Measurements from ENCODE around the gene ZCWPW1. TPM values are rescaled to one million over a fixed set of nuclear protein-coding genes. Genes with fewer than 3 reads are reported as not detected.
"Not testable (repeated sequence)": the region's sequence is repeated elsewhere in the genome, so short reads cannot be mapped to it uniquely, and the experiment has no call there.

ZCWPW1 gene
- total and polyA plus RNA-seq, 2 experiments from 2014 or later: 2.2 to 3.3 TPM

GRCh38 chr7:100444311-100445278 is 16.1 kb upstream of the ZCWPW1 start:
- Histone ChIP-seq H3K4me2 (no peak overlapping the region), H3K27ac (peak overlapping the region; percentile 82), H3K36me3 (replicated peaks; ENCODE audit: insufficient read depth, low read depth) (no peaks in the 10 kb centered on the region), H3K27me3 (no peaks in the 10 kb centered on the region), H3K4me3 (no peak overlapping the region), H4K20me1 (ENCODE audit: insufficient read depth, poor library complexity, severe bottlenecking) (no peaks in the 10 kb centered on the region), H3K4me1 (ENCODE audit: insufficient read depth) (peaks cover 9% of the 10 kb centered on the region), H3K9me3 (ENCODE audit: low read depth) (no peaks in the 10 kb centered on the region), H2AFZ (no peak overlapping the region), H3K79me2 (no peaks in the 10 kb centered on the region), H3K9me2 (replicated peaks; ENCODE audit: insufficient read depth) (no peaks in the 10 kb centered on the region)
- peak; percentile 63 for DNase-seq (ENCODE audit: low spot score)
- WGBS (ENCODE audit: low lambda C conversion rate, missing lambda C conversion rate): 56% methylated on average over 14 of the region's 14 CpGs
- TF ChIP-seq EZH2phosphoT487 (IDR thresholded peaks at IDR 0.05; ENCODE audit: low read depth, severe bottlenecking, unreplicated experiment) (no peak), EZH2 (IDR thresholded peaks at IDR 0.05; ENCODE audit: borderline replicate concordance) (no peak), CTCF (IDR thresholded peaks at IDR 0.05; ENCODE audit: poor library complexity) (no peak)

- no peak overlapping the region for H2AFZ ChIP-seq
- WGBS (ENCODE audit: low lambda C conversion rate, missing lambda C conversion rate): 92% methylated on average over 9 of the region's 9 CpGs
- H3K79me2 ChIP-seq: no peaks in the 10 kb centered on the region
- H3K4me1 ChIP-seq (ENCODE audit: insufficient read depth): peaks cover 9% of the 10 kb centered on the region
- TF ChIP-seq EZH2phosphoT487 (IDR thresholded peaks at IDR 0.05; ENCODE audit: low read depth, severe bottlenecking, unreplicated experiment) (no peak), EZH2 (IDR thresholded peaks at IDR 0.05; ENCODE audit: borderline replicate concordance) (no peak), CTCF (IDR thresholded peaks at IDR 0.05; ENCODE audit: poor library complexity) (no peak)
- no peaks in the 10 kb centered on the region for H3K36me3 ChIP-seq (replicated peaks; ENCODE audit: insufficient read depth, low read depth)
- H3K9me3 ChIP-seq (ENCODE audit: low read depth): no peaks in the 10 kb centered on the region
- H3K4me2 ChIP-seq: no peak overlapping the region
- H3K9me2 ChIP-seq (replicated peaks; ENCODE audit: insufficient read depth): no peaks in the 10 kb centered on the region
- H3K4me3 ChIP-seq: no peak overlapping the region
- no peak for DNase-seq (ENCODE audit: low spot score)
- H4K20me1 ChIP-seq (ENCODE audit: insufficient read depth, poor library complexity, severe bottlenecking): no peaks in the 10 kb centered on the region
- H3K27ac ChIP-seq: no peak overlapping the region
- no peaks in the 10 kb centered on the region for H3K27me3 ChIP-seq
Observed at GRCh38 chr7:100443096-100443840, 14.8 kb upstream of the ZCWPW1 start.

GRCh38 chr7:100441641-100442535 is 13.4 kb upstream of the ZCWPW1 start:
- WGBS (ENCODE audit: low lambda C conversion rate, missing lambda C conversion rate): 92% methylated on average over 11 of the region's 11 CpGs
- H3K4me1 ChIP-seq (ENCODE audit: insufficient read depth): peaks cover 9% of the 10 kb centered on the region
- no peak overlapping the region for H3K27ac ChIP-seq
- no peaks in the 10 kb centered on the region for H3K36me3 ChIP-seq (replicated peaks; ENCODE audit: insufficient read depth, low read depth)
- no peaks in the 10 kb centered on the region for H3K27me3 ChIP-seq
- H3K9me2 ChIP-seq (replicated peaks; ENCODE audit: insufficient read depth): no peaks in the 10 kb centered on the region
- TF ChIP-seq EZH2phosphoT487 (IDR thresholded peaks at IDR 0.05; ENCODE audit: low read depth, severe bottlenecking, unreplicated experiment) (no peak), EZH2 (IDR thresholded peaks at IDR 0.05; ENCODE audit: borderline replicate concordance) (no peak), CTCF (IDR thresholded peaks at IDR 0.05; ENCODE audit: poor library complexity) (no peak)
- no peaks in the 10 kb centered on the region for H3K9me3 ChIP-seq (ENCODE audit: low read depth)
- H4K20me1 ChIP-seq (ENCODE audit: insufficient read depth, poor library complexity, severe bottlenecking): no peaks in the 10 kb centered on the region
- no peak for DNase-seq (ENCODE audit: low spot score)
- H3K4me3 ChIP-seq: no peak overlapping the region
- H2AFZ ChIP-seq: no peak overlapping the region
- no peak overlapping the region for H3K4me2 ChIP-seq
- H3K79me2 ChIP-seq: no peaks in the 10 kb centered on the region

- not testable (repeated sequence) for H3K27ac ChIP-seq; H3K9me3 ChIP-seq (ENCODE audit: low read depth); H3K4me2 ChIP-seq; H3K36me3 ChIP-seq (replicated peaks; ENCODE audit: insufficient read depth, low read depth); H3K9me2 ChIP-seq (replicated peaks; ENCODE audit: insufficient read depth); DNase-seq (ENCODE audit: low spot score); H2AFZ ChIP-seq; H3K4me3 ChIP-seq; H3K27me3 ChIP-seq; H4K20me1 ChIP-seq (ENCODE audit: insufficient read depth, poor library complexity, severe bottlenecking)
- Histone ChIP-seq H3K79me2 (peaks cover 15% of the 10 kb centered on the region), H3K4me1 (ENCODE audit: insufficient read depth) (peaks cover 15% of the 10 kb centered on the region)
- WGBS (ENCODE audit: low lambda C conversion rate, missing lambda C conversion rate): 92% methylated on average over 7 of the region's 7 CpGs
Observed at GRCh38 chr7:100439244-100439643, 10.7 kb upstream of the ZCWPW1 start.

- not testable (repeated sequence) for H3K4me2 ChIP-seq; H3K27ac ChIP-seq; H3K9me3 ChIP-seq (ENCODE audit: low read depth); H3K36me3 ChIP-seq (replicated peaks; ENCODE audit: insufficient read depth, low read depth); H4K20me1 ChIP-seq (ENCODE audit: insufficient read depth, poor library complexity, severe bottlenecking); H2AFZ ChIP-seq; H3K9me2 ChIP-seq (replicated peaks; ENCODE audit: insufficient read depth); DNase-seq (ENCODE audit: low spot score); H3K27me3 ChIP-seq; H3K4me3 ChIP-seq
- WGBS (ENCODE audit: low lambda C conversion rate, missing lambda C conversion rate): 96% methylated on average over 8 of the region's 8 CpGs
- Histone ChIP-seq H3K79me2 (peaks cover 20% of the 10 kb centered on the region), H3K4me1 (ENCODE audit: insufficient read depth) (peaks cover 13% of the 10 kb centered on the region)
Observed at GRCh38 chr7:100438731-100439130, 10.2 kb upstream of the ZCWPW1 start.
